OCI-M2 (cell line): Measurements from ENCODE around the gene CACNA2D3.

Experiments
- DNase-seq: peaks from one replicate; lab custom pipeline; 2025; ENCODE audit not compliant: unreplicated experiment; lab: John Stamatoyannopoulos, UW

Gene CACNA2D3

GRCh38 chr3:54982807-54983206 lies 860.5 kb downstream of the CACNA2D3 start:
- DNase-seq, result no peak

GRCh38 chr3:54983266-54984099 lies 861.1 kb downstream of the CACNA2D3 start:
- no peak for DNase-seq

- DNase-seq, result no peak
These were observed 863.5 kb downstream of the CACNA2D3 start for GRCh38 chr3:54985856-54986255.

- DNase-seq, result no peak
These were observed 863.9 kb downstream of the CACNA2D3 start for GRCh38 chr3:54986294-54986693.

- no peak for DNase-seq
These were observed 865.4 kb downstream of the CACNA2D3 start for GRCh38 chr3:54987719-54988118.

GRCh38 chr3:54988302-54988837 lies 866.0 kb downstream of the CACNA2D3 start:
- DNase-seq, result no peak

GRCh38 chr3:54988838-54989630 lies 866.7 kb downstream of the CACNA2D3 start:
- no peak for DNase-seq

- no peak for DNase-seq
These were observed 871.8 kb downstream of the CACNA2D3 start for GRCh38 chr3:54994111-54994513.

GRCh38 chr3:54999159-54999558 lies 876.8 kb downstream of the CACNA2D3 start:
- no peak for DNase-seq

GRCh38 chr3:54999811-55000210 lies 877.5 kb downstream of the CACNA2D3 start:
- DNase-seq, result no peak

GRCh38 chr3:55000546-55000945 lies 878.2 kb downstream of the CACNA2D3 start:
- no peak for DNase-seq

- no peak for DNase-seq
These were observed 878.6 kb downstream of the CACNA2D3 start for GRCh38 chr3:55000953-55001352.

GRCh38 chr3:55002416-55002930 lies 880.1 kb downstream of the CACNA2D3 start:
- no peak for DNase-seq

- DNase-seq, result no peak
These were observed 883.9 kb downstream of the CACNA2D3 start for GRCh38 chr3:55006244-55006676.

- no peak for DNase-seq
These were observed 885.6 kb downstream of the CACNA2D3 start for GRCh38 chr3:55007971-55008370.

- no peak for DNase-seq
These were observed 887.0 kb downstream of the CACNA2D3 start for GRCh38 chr3:55009372-55009771.

GRCh38 chr3:55012091-55012490 lies 889.7 kb downstream of the CACNA2D3 start:
- no peak for DNase-seq

- DNase-seq, result no peak
These were observed 891.0 kb downstream of the CACNA2D3 start for GRCh38 chr3:55013145-55013925.

- DNase-seq, result no peak
These were observed 891.7 kb downstream of the CACNA2D3 start for GRCh38 chr3:55014081-55014480.

- no peak for DNase-seq
These were observed 892.6 kb downstream of the CACNA2D3 start for GRCh38 chr3:55014906-55015305.

- DNase-seq, result no peak
These were observed 895.5 kb downstream of the CACNA2D3 start for GRCh38 chr3:55017876-55018275.
